HG02973 (cell line): ENCODE results near the gene CHRNA10.

ENCODE experiments used
- ATAC-seq: cut with Tn5 transposase; IDR thresholded peaks from one replicate; pipeline ENCODE4 v1.9.1; 2021; ENCODE audit warnings: moderate library complexity; ENCODE audit not compliant: unreplicated experiment

Gene CHRNA10

GRCh38 chr11:3671334-3672254, at the start of gene CHRNA10:
CHRNA10 (minus strand) TSS chr11:3671384; CDS start chr11:3671312, 72 bp downstream.
- ATAC-seq: no peak

GRCh38 chr11:3712274-3712673, 41.1 kb upstream of the CHRNA10 start:
- ATAC-seq: no peak

GRCh38 chr11:3710485-3711259, 39.5 kb upstream of the CHRNA10 start:
- ATAC-seq: no peak

GRCh38 chr11:3709977-3710376, 38.8 kb upstream of the CHRNA10 start:
- ATAC-seq: no peak

- ATAC-seq: no peak
Measured at GRCh38 chr11:3707176-3707575, 36.0 kb upstream of the CHRNA10 start.

- ATAC-seq: no peak
Measured at GRCh38 chr11:3703383-3703782, 32.2 kb upstream of the CHRNA10 start.

- ATAC-seq: no peak
Measured at GRCh38 chr11:3700910-3701309, 29.7 kb upstream of the CHRNA10 start.

GRCh38 chr11:3700410-3700809, 29.2 kb upstream of the CHRNA10 start:
- ATAC-seq: no peak

- no peak for ATAC-seq
Measured at GRCh38 chr11:3686751-3687150, 15.6 kb upstream of the CHRNA10 start.

GRCh38 chr11:3685923-3686322, 14.7 kb upstream of the CHRNA10 start:
- ATAC-seq: no peak

- no peak for ATAC-seq
Measured at GRCh38 chr11:3684819-3685172, 13.6 kb upstream of the CHRNA10 start.

GRCh38 chr11:3684129-3684818, 13.1 kb upstream of the CHRNA10 start:
- ATAC-seq: no peak

- no peak for ATAC-seq
Measured at GRCh38 chr11:3683039-3683438, 11.9 kb upstream of the CHRNA10 start.

GRCh38 chr11:3679077-3679476, 7.9 kb upstream of the CHRNA10 start:
- ATAC-seq: no peak

GRCh38 chr11:3675971-3676370, 4.8 kb upstream of the CHRNA10 start:
- ATAC-seq: no peak

GRCh38 chr11:3674189-3674588, 3.0 kb upstream of the CHRNA10 start:
- ATAC-seq: no peak

- ATAC-seq: no peak
Measured at GRCh38 chr11:3669742-3670183, 1.4 kb downstream of the CHRNA10 start.

- ATAC-seq: no peak
Measured at GRCh38 chr11:3669128-3669527, 2.1 kb downstream of the CHRNA10 start.

- ATAC-seq: no peak
Measured at GRCh38 chr11:3667149-3668035, 3.8 kb downstream of the CHRNA10 start.

- no peak for ATAC-seq
Measured at GRCh38 chr11:3666023-3666530, 5.1 kb downstream of the CHRNA10 start.
